OCI-LY1 (cell line): ENCODE data around the gene SDCBP2.

Experiments used
- H2AFZ ChIP-seq: fragments of 200-600 bp; sonication (generic), shearing (Covaris generic); 2 replicates; pipeline ENCODE4 v1.6.0; 2014; ENCODE audit warnings: antibody characterized with exemption, mild to moderate bottlenecking, low read length
- H3F3A ChIP-seq: fragments of 200-600 bp; sonication (generic), shearing (Covaris generic); 2 replicates; pipeline ENCODE4 v1.6.0; 2014; ENCODE audit warnings: mild to moderate bottlenecking, antibody characterized with exemption, low read length, moderate library complexity; ENCODE audit not compliant: insufficient read depth
- H3K27ac ChIP-seq: fragments of 200-600 bp; sonication (generic); 2 replicates; pipeline ENCODE4 v1.5.1; 2014; ENCODE audit warnings: low read length, mixed run types, mild to moderate bottlenecking, low read depth; ENCODE audit not compliant: poor library complexity, severe bottlenecking
- H3K27me3 ChIP-seq: fragments of 200-600 bp; sonication (generic); 2 replicates; pipeline ENCODE4 v1.6.0; 2014; ENCODE audit warnings: antibody characterized with exemption, mild to moderate bottlenecking, low read length, moderate library complexity; ENCODE audit not compliant: insufficient read depth
- H3K36me3 ChIP-seq: fragments of 200-600 bp; sonication (generic); 2 replicates; pipeline ENCODE4 v1.6.1; 2014; ENCODE audit warnings: mild to moderate bottlenecking, antibody characterized with exemption, low read length, moderate library complexity, mixed read lengths; ENCODE audit not compliant: insufficient read depth
- H3K4me1 ChIP-seq: fragments of 200-600 bp; sonication (generic); 2 replicates; pipeline ENCODE4 v1.5.1; 2014; ENCODE audit warnings: mild to moderate bottlenecking, low read length, moderate library complexity; ENCODE audit not compliant: insufficient read depth, severe bottlenecking
- H3K4me2 ChIP-seq: fragments of 200-600 bp; sonication (generic), shearing (Covaris generic); 2 replicates; pipeline ENCODE4 v1.6.1; 2014; ENCODE audit warnings: low read length
- H3K4me3 ChIP-seq: fragments of 200-600 bp; sonication (generic); 2 replicates; pipeline ENCODE4 v1.5.1; 2014; ENCODE audit warnings: low read length, low read depth, mild to moderate bottlenecking, mixed read lengths; ENCODE audit not compliant: poor library complexity, severe bottlenecking
- H3K79me2 ChIP-seq: fragments of 200-600 bp; shearing (Covaris generic); 2 replicates; pipeline ENCODE4 v1.6.1; 2016; ENCODE audit warnings: mixed run types, low read length, mixed read lengths; ENCODE audit not compliant: insufficient read depth
- H3K9ac ChIP-seq: fragments of 200-600 bp; sonication (generic), shearing (Covaris generic); 2 replicates; pipeline ENCODE4 v1.6.1; 2014; ENCODE audit warnings: mild to moderate bottlenecking, low read length, mixed read lengths
- H3K9me2 ChIP-seq: fragments of 200-600 bp; sonication (generic), shearing (Covaris generic); 2 replicates; pipeline ENCODE4 v1.6.1; 2014; ENCODE audit warnings: low read depth, mild to moderate bottlenecking, low read length, mixed read lengths
- H3K9me3 ChIP-seq: fragments of 200-600 bp; shearing (Covaris generic); 2 replicates; pipeline ENCODE4 v1.6.1; 2014; ENCODE audit warnings: low read length, mixed read lengths
- H4K20me1 ChIP-seq: fragments of 200-600 bp; sonication (generic), shearing (Covaris generic); 2 replicates; pipeline ENCODE4 v1.6.0; 2016; ENCODE audit warnings: mild to moderate bottlenecking, low read length; ENCODE audit not compliant: insufficient read depth
- EZH2 ChIP-seq: fragments of 200-600 bp; sonication (generic), shearing (Covaris generic); IDR thresholded peaks from 2 replicates; pipeline ENCODE4 v1.8.0; 2017; ENCODE audit warnings: borderline replicate concordance, mixed run types, mild to moderate bottlenecking, antibody characterized with exemption, low read length, moderate library complexity, mixed read lengths
- TF ChIP-seq, protein P1 (sequence below): fragments of 200-600 bp; sonication (generic), shearing (Covaris generic); IDR thresholded peaks from 2 replicates; pipeline ENCODE4 v1.5.1; 2017; ENCODE audit warnings: mild to moderate bottlenecking, antibody characterized with exemption, low read length, moderate library complexity, mixed read lengths

SDCBP2 gene

GRCh38 chr20:1308067-1308701 is 20.8 kb downstream of the SDCBP2 start:
- Histone ChIP-seq H3K27me3 (peaks cover 5% of the 10 kb centered on the region; the same call in 1 of the 2 replicates), H3K4me2 (no peak overlapping the region), H3K9ac (no peak overlapping the region), H3F3A (no peaks in the 10 kb centered on the region), H3K79me2 (no peaks in the 10 kb centered on the region), H3K9me2 (no peaks in the 10 kb centered on the region), H3K36me3 (no peaks in the 10 kb centered on the region), H2AFZ (no peak overlapping the region), H3K27ac (no peak overlapping the region), H4K20me1 (no peaks in the 10 kb centered on the region), H3K4me1 (no peaks in the 10 kb centered on the region), H3K9me3 (no peaks in the 10 kb centered on the region), H3K4me3 (no peak overlapping the region)
- TF ChIP-seq EZH2: no peak
- TF ChIP-seq, protein P1, sequence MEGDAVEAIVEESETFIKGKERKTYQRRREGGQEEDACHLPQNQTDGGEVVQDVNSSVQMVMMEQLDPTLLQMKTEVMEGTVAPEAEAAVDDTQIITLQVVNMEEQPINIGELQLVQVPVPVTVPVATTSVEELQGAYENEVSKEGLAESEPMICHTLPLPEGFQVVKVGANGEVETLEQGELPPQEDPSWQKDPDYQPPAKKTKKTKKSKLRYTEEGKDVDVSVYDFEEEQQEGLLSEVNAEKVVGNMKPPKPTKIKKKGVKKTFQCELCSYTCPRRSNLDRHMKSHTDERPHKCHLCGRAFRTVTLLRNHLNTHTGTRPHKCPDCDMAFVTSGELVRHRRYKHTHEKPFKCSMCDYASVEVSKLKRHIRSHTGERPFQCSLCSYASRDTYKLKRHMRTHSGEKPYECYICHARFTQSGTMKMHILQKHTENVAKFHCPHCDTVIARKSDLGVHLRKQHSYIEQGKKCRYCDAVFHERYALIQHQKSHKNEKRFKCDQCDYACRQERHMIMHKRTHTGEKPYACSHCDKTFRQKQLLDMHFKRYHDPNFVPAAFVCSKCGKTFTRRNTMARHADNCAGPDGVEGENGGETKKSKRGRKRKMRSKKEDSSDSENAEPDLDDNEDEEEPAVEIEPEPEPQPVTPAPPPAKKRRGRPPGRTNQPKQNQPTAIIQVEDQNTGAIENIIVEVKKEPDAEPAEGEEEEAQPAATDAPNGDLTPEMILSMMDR: no peak

- Histone ChIP-seq H3K9ac (no peak overlapping the region), H3F3A (no peaks in the 10 kb centered on the region), H3K4me2 (no peak overlapping the region), H3K27ac (no peak overlapping the region), H3K27me3 (peaks cover 5% of the 10 kb centered on the region; the same call in 1 of the 2 replicates), H3K9me2 (no peaks in the 10 kb centered on the region), H4K20me1 (no peaks in the 10 kb centered on the region), H3K9me3 (no peaks in the 10 kb centered on the region), H3K4me1 (no peaks in the 10 kb centered on the region), H3K4me3 (no peak overlapping the region), H3K79me2 (no peaks in the 10 kb centered on the region), H3K36me3 (no peaks in the 10 kb centered on the region), H2AFZ (no peak overlapping the region)
- TF ChIP-seq EZH2: no peak
- TF ChIP-seq, protein P1: no peak
These were observed 21.4 kb downstream of the SDCBP2 start for GRCh38 chr20:1307571-1307971.

DNA sequence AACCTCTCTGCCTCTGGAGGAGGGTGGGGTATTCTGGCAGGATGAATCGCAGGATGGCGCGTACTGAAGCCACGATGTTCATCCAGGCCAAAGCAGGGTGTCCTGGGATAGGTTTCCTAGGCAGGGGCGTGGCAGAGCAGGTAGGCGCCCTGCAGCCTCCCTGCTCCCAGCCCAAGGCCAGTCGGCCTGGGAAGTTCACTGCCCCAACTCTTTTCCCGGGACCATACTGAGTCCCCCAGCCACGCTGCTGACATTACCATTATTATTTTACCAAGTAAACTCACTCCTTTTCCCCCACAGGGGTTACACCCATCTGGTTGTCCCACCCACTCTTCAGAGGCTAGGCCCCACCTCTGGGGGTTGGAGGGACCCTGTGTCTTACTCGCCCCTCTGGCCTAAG is 21.8 kb downstream of the SDCBP2 start:
- H3K4me2 ChIP-seq: no peak overlapping the region
- H3K4me1 ChIP-seq: no peaks in the 10 kb centered on the region
- TF ChIP-seq, protein P1: no peak

More for the DNA sequence above, 21.8 kb downstream of the SDCBP2 start:
- Histone ChIP-seq H3F3A (no peaks in the 10 kb centered on the region), H3K79me2 (no peaks in the 10 kb centered on the region), H3K9me3 (no peaks in the 10 kb centered on the region), H3K4me3 (no peak overlapping the region), H4K20me1 (no peaks in the 10 kb centered on the region), H3K27ac (no peak overlapping the region), H3K9ac (no peak overlapping the region), H3K27me3 (peaks cover 5% of the 10 kb centered on the region; the same call in 1 of the 2 replicates), H3K9me2 (no peaks in the 10 kb centered on the region), H3K36me3 (no peaks in the 10 kb centered on the region), H2AFZ (no peak overlapping the region)
